ENCODE results near the gene PCYT1A.

DNA sequence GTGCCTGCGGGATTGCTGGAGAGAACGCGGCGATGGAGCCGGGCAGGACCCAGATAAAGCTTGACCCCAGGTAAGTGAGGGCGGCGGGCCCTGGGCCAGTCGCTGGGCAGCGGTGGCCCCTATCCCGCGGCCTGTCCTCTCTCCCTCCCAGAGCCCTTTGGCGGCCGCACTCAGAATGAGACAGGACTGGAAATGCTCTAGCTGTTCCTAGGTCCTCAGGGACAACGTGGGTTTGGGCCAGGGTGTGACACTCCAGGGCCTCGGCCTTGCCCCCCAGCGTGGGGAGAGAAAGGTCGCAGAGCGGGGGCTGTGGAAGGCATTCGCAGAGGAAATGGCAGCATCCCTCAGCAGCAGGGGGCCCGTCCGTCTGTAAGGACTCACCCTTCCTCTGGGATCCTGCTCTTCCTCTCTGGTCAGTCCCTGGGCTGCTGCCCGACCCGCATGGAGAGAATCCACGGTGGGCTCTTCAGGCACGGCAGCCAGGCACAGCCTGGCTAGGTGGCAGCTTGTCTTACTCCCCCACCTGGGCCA, 70.8 kb downstream of the PCYT1A start:
- TF ChIP-seq, protein P1, sequence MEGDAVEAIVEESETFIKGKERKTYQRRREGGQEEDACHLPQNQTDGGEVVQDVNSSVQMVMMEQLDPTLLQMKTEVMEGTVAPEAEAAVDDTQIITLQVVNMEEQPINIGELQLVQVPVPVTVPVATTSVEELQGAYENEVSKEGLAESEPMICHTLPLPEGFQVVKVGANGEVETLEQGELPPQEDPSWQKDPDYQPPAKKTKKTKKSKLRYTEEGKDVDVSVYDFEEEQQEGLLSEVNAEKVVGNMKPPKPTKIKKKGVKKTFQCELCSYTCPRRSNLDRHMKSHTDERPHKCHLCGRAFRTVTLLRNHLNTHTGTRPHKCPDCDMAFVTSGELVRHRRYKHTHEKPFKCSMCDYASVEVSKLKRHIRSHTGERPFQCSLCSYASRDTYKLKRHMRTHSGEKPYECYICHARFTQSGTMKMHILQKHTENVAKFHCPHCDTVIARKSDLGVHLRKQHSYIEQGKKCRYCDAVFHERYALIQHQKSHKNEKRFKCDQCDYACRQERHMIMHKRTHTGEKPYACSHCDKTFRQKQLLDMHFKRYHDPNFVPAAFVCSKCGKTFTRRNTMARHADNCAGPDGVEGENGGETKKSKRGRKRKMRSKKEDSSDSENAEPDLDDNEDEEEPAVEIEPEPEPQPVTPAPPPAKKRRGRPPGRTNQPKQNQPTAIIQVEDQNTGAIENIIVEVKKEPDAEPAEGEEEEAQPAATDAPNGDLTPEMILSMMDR (IDR thresholded peaks at IDR 0.05): no peak
- no peak for TF ChIP-seq POLR2AphosphoS5 (IDR thresholded peaks at IDR 0.05; ENCODE audit: insufficient read depth in 1 of 2, low read depth in 1 of 2)
